HG03097 (cell line): Measurements from ENCODE around the gene LRG1.

ENCODE experiments used
- ATAC-seq: cut with Tn5 transposase; IDR thresholded peaks from one replicate; pipeline ENCODE4 v1.9.1; 2021; ENCODE audit not compliant: unreplicated experiment, low FRiP score

The LRG1 gene

DNA sequence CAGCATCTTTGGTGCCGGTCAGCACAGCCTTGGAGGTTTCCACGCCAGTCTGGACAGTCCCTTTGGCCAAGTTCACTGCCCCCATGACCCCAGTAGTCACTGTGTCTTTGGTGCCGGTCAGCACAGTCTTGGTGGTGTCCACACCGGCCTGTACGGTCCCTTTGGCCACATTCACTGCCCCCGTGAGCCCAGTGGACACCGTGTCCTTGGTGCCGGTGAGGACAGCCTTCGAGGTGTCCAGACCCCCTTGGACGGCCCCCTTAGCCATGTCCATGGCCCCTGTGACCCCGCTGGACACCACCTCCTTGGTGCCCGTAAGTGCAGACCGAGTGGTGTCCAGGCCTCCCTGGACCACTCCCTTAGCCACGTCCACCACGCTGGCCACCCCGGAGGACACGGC lies 26.6 kb downstream of the LRG1 start:
- no peak for ATAC-seq

DNA sequence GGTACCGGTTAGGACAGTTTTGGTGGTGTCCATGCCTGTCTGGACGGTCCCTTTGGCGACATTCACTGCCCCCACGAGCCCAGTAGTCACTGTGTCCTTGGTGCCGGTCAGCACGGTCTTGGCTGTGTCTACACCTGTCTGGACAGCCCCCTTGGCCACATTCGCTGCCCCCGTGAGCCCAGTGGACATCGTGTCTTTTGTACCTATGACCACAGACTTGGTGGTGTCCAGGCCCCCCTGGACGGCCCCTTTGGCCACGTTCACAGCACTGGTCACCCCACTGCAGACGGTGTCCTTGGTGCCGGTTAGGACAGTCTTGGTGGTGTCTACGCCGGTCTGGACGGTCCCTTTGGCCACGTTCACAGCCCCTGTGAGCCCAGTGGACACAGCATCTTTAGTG lies 27.8 kb downstream of the LRG1 start:
- ATAC-seq, result no peak

DNA sequence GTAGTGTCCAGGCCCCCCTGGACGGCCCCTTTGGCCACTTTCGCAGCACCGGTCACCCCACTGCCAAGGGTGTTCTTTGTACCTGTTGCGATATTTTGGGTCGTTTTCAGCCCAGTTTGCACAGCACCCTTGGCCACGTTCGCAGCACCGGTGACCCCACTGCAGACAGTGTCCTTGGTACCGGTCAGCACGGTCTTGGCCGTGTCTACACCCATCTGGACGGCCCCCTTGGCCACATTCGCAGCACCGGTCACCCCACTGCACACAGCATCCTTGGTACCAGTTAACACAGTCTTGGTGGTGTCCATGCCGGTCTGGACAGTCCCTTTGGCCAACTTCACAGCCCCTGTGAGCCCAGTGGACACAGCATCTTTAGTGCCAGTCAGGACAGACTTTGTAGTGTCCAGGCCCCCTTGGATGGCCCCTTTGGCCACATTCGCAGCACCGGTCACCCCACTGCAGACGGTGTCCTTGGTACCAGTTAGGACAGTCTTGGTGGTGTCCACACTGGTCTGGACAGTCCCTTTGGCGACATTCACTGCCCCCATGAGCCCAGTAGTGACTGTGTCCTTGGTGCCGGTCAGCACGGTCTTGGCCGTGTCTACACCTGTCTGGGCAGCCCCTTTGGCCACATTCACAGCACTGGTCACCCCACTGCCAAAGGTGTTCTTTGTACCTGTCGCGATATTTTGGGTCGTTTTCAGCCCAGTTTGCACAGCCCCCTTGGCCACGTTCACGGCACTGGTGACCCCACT lies 28.4 kb downstream of the LRG1 start:
- ATAC-seq, result no peak

- ATAC-seq, result no peak
Measured at GRCh38 chr19:4510435-4511255, 29.2 kb downstream of the LRG1 start.

DNA sequence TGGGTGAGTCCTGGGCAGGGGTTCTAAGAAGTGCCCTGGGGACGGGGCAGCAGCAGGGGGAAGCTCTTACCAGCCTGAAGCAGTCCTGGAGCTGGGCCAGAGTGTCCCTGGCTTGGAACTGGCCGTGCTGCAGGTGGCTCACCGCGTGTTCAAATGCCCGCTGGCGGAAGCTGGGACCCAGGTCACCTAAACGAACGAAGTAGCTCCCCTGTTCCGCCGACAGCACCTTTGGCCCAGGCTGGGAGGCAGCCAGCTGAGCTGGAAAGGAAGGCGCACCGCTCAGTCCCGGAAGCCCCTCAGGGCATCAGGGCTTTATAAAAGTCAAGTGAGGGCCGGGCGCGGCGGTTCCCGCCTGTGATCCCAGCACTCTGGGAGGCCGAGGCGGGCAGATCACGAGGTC lies 31.1 kb downstream of the LRG1 start:
- no peak for ATAC-seq

DNA sequence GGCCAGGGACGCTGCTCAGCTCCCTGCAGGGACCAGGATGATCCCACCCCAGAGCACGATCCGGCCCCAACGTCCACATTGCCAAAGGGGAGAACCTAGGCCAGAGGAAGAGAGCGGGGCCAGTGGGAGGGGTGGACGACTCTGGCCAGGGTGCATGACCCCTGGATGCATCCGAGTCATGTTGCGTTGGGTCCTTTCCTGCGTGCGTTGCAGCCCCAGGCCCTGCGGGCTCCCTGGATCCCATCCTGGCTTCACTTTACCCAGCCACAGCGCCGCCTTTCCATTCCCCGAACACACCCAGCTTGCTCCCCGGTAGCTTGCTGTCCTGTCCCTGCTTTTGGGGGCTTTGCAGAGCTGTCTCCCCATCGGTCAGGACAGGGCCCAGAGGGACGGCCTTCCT lies 32.0 kb downstream of the LRG1 start:
- ATAC-seq, result no peak

- no peak for ATAC-seq
Measured at GRCh38 chr19:4507150-4507452, 32.7 kb downstream of the LRG1 start.

DNA sequence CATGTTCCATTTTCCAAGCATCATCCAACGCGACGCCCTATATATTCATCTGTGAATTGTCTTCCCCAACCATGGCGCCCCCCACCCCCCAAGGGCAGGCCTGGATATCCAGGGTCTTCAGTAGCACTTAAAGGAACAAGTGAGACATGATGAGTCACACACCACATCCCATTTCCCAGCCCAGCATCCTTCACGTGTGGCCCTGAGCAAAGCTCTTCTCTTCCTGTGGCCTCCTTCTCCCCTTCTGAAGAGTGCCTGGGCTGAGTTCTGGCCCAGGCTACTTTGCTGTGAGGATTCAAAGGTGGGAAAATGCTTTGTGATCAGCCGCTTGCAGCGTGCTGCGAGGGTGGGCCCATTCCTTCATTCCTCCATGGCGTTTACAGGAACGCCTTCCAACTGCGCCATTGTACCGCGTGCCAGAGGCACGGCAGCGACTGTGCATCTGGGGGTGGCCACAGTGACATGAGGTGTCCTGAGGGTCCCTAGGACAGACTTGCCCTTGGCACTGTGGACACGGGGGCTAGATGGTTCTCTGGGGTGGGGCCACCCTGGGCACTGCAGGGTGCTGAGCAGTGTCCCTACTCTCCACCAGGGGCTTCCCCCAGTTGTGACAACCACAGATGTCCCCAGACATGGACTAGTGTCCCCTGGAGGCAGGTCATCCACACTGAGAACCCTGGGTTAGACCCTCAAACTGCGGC lies 33.2 kb downstream of the LRG1 start:
- ATAC-seq, result no peak

DNA sequence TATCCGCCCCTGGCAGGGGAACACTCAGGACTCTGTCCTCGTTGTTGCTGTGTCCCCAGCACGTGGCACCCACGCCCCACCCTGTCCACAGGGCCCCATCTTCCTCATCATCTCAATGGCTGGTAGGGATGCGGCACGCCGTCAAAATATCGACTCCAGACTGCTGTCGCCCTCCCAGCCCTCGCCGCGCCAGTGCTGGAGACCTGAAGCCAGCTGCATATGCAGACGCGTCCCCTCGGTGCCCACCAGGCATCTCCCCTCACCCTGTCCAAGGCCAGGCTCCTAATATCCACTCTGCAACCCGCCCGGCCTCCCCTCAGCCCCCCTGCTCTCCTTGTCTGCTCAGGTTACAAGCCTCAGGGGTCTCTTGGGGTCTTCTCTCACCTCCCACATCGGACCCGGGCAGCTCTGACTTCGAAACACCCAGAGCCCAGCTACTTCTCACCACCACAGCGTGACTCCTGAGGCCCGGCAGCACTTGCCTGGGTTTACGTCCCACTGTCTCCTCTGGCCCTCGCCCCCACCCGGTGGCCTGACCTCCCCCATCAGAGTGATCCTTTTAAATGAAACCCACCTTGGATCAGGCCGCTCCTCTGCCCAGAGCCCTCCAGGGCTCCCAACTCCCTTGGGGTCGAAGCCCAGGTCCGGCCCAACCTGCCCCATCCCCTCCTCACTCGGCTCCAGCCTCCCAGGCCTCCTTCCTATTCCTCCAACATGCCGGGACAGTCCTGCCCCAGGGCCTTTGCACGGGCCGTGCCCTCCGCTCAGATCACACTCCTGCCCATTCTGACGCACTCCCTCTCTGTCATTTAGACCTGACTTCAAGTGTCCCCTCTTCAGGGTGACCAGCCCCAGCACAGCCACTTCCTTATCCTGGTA lies 34.0 kb downstream of the LRG1 start:
- ATAC-seq, result no peak

- ATAC-seq, result no peak
Measured at GRCh38 chr19:4504891-4505569, 34.8 kb downstream of the LRG1 start.

GRCh38 chr19:4504297-4504701 lies 35.5 kb downstream of the LRG1 start:
- ATAC-seq, result no peak

DNA sequence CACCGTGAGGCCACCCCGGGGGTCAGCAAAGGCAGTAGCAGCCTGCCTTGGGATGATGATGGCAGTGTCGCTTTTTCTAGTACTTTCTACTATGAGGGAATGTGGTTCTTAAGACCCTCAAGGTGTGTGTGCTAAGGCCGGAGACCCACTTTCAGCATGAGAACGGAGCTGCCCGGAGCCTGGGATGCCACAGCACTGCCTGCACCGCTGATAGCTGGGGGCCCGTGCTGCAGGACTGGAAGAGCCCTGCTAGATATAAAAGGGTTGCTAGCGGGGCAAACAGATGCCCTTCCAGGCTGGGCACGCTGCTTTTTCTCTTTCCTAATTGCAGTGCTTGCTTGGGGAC lies 36.0 kb downstream of the LRG1 start:
- ATAC-seq, result no peak

DNA sequence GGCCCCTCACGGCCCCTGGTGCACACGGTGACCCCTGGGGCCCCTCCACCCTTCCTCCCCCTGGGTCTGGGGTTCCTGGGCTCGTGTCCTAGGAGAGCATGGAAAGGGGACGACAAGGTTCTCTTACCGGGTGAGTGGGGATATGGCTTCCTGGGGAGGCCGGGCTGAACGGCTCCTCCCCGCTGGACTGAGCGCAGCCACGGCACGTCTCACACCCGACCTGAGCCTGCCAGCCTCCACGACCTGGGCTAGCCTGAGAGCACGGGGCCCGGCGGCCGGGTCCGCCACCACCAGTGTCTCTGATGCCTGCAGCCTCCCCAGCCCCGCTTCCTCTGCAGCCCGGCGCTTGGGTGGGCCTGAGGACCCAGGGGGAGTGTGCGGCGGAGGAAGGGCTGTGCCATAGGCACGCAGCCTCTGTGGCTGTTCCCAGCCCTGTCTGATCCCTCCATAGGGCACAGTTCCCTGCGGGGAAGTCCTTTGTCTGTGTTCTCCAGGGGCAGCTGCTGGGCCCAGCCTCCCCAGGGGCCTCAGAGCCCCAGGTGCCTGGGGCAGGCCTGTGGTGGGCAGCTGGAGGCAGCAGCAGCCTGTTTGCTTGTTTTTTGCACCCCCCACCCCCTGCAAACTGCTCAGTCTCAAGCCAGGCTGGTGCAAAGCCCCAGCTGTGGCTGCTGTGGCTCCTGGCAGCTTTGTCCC lies 36.6 kb downstream of the LRG1 start:
- no peak for ATAC-seq

- no peak for ATAC-seq
Measured at GRCh38 chr19:4502282-4503131, 37.3 kb downstream of the LRG1 start.

GRCh38 chr19:4501691-4502090 lies 38.1 kb downstream of the LRG1 start:
- ATAC-seq, result no peak

DNA sequence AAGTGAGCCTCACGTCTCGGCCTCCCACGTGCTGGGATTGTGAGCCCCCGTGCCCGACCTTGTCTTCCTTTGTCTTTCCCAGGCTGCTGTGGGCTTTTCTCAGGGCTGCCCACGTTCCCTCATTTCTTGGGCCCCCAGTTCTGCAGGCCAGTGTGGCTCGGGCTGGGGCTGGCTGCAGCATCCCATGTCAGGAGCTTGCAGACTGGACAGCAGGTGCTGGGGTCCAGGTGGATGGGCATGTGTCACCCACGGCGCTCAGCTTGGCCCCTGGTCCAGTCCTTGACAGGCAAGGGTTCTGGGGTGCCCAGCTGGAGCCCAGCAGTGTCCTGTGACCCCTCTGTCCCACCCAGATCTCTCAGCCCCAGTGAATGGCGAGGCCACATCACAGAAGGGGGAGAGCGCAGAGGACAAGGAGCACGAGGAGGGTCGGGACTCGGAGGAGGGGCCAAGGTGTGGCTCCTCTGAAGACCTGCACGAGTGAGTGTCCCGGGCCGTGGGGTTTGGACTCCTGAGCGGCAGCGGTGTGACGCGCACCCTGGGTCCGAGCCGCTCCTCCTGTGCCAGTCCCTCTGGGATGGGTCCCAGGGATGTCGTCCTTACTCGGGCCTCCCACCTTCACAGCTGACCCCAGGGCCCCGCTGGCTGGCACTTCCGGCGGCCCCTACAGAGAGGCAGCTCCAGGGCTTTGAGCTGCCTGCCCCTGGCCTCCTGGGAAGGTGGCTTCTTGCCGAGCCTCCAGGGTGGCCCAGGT lies 38.8 kb downstream of the LRG1 start:
- no peak for ATAC-seq

GRCh38 chr19:4499855-4500254 lies 40.0 kb downstream of the LRG1 start:
- ATAC-seq, result no peak

DNA sequence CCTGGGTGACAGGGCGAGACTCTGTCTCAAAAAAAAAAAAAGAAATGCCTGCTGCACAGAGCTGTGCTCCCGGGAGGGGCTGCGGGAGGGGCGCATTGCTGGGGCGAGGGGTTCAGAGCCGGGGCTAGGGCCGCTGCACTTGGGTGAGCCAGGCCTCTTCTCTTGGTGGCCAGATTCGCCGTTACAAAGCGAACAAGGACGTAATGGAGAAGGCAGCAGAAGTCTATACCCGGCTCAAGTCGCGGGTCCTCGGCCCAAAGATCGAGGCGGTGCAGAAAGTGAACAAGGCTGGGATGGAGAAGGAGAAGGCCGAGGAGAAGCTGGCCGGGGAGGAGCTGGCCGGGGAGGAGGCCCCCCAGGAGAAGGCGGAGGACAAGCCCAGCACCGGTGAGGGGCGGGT lies 40.5 kb downstream of the LRG1 start:
- no peak for ATAC-seq
